Upper lobe of right lung (tissue), 1 donor: ENCODE results near the gene BARX2. TPM values are rescaled to one million over a fixed set of nuclear protein-coding genes. Genes with fewer than 3 reads are reported as not detected.

Experiments
- ATAC-seq: fragments of 200-7000 bp; cut with Tn5 transposase; one replicate; pipeline ENCODE4 v1.9.1; 2020; ENCODE audit warnings: mild to moderate bottlenecking, moderate library complexity
- DNase-seq: peaks from one replicate; pipeline ENCODE4 v3.0.0-alpha.2; 2020
- H3K27ac ChIP-seq: fragments of 200-600 bp; one replicate; pipeline ENCODE4 v1.8.0; 2022
- H3K27me3 ChIP-seq: fragments of 200-600 bp; one replicate; pipeline ENCODE4 v1.8.0; 2022; ENCODE audit warnings: mild to moderate bottlenecking
- H3K36me3 ChIP-seq: fragments of 200-600 bp; one replicate; pipeline ENCODE4 v1.8.0; 2022
- H3K4me1 ChIP-seq: fragments of 200-600 bp; one replicate; pipeline ENCODE4 v1.8.0; 2022
- H3K4me3 ChIP-seq: fragments of 200-600 bp; one replicate; pipeline ENCODE4 v1.8.0; 2022; ENCODE audit warnings: mild to moderate bottlenecking
- H3K9me3 ChIP-seq: fragments of 200-600 bp; one replicate; pipeline ENCODE4 v1.8.0; 2022
- CTCF ChIP-seq: fragments of 200-600 bp; IDR thresholded peaks from one replicate; pipeline ENCODE4 v1.8.0; 2022; ENCODE audit warnings: antibody characterized with exemption
- intact Hi-C: fragments of 100-400 bp; cut with DNase I; formaldehyde crosslinking; loops from one replicate; pipeline ENCODE4 v1.11.0; 2022
- total RNA-seq: library from RNA; stranded (reverse); fragmentation: NEBNext Ultra II Directional; extraction: Animal tissue kit (Norgen Biotek cat#: 25700); gene quantifications from one replicate; pipeline ENCODE4 v1.2.1, GENCODE V29; 2021
- donor health status: DM: no; HTN: yes; CAD: no; lungs with severe emphysema.

Gene BARX2
- total RNA-seq, 1 donor from 2014 or later = not detected

GRCh38 chr11:129383060-129383459, 7.4 kb downstream of the BARX2 start:
- no peak overlapping the region for H3K4me3 ChIP-seq
- no peaks in the 10 kb centered on the region for H3K4me1 ChIP-seq
- peaks cover 20% of the 10 kb centered on the region for H3K27me3 ChIP-seq
- H3K9me3 ChIP-seq = no peaks in the 10 kb centered on the region
- TF ChIP-seq CTCF = no peak
- DNase-seq (no peak), ATAC-seq (no peak)
- no peak overlapping the region for H3K27ac ChIP-seq
- no peaks in the 10 kb centered on the region for H3K36me3 ChIP-seq
- intact Hi-C loops = no loop called here

- ATAC-seq = no peak
- no peak for TF ChIP-seq CTCF
- no peaks in the 10 kb centered on the region for H3K4me1 ChIP-seq
- intact Hi-C loops = no loop called here
- no peak overlapping the region for H3K4me3 ChIP-seq
- H3K9me3 ChIP-seq = no peaks in the 10 kb centered on the region
- no peak for DNase-seq
- H3K27me3 ChIP-seq = peaks cover 20% of the 10 kb centered on the region
- H3K36me3 ChIP-seq = no peaks in the 10 kb centered on the region
- H3K27ac ChIP-seq = no peak overlapping the region
Observed at GRCh38 chr11:129383502-129383901, 7.9 kb downstream of the BARX2 start.

- peaks cover 22% of the 10 kb centered on the region for H3K27me3 ChIP-seq
- H3K27ac ChIP-seq = no peak overlapping the region
- H3K9me3 ChIP-seq = no peaks in the 10 kb centered on the region
- no peak overlapping the region for H3K4me3 ChIP-seq
- intact Hi-C loops = no loop called here
- no peak for ATAC-seq
- DNase-seq = no peak
- H3K4me1 ChIP-seq = no peaks in the 10 kb centered on the region
- no peak for TF ChIP-seq CTCF
- H3K36me3 ChIP-seq = no peaks in the 10 kb centered on the region
Observed at GRCh38 chr11:129384415-129384814, 8.8 kb downstream of the BARX2 start.

GRCh38 chr11:129385801-129386200, 10.2 kb downstream of the BARX2 start:
- H3K27ac ChIP-seq = no peak overlapping the region
- no peaks in the 10 kb centered on the region for H3K9me3 ChIP-seq
- H3K4me3 ChIP-seq = no peak overlapping the region
- no peak for TF ChIP-seq CTCF
- H3K27me3 ChIP-seq = peaks cover 18% of the 10 kb centered on the region
- no peak for ATAC-seq
- H3K36me3 ChIP-seq = no peaks in the 10 kb centered on the region
- intact Hi-C loops = no loop called here
- DNase-seq = no peak
- H3K4me1 ChIP-seq = no peaks in the 10 kb centered on the region

GRCh38 chr11:129386795-129387397, 11.2 kb downstream of the BARX2 start:
- H3K4me3 ChIP-seq = no peak overlapping the region
- H3K4me1 ChIP-seq = no peaks in the 10 kb centered on the region
- intact Hi-C loops = no loop called here
- no peak for TF ChIP-seq CTCF
- H3K27ac ChIP-seq = no peak overlapping the region
- ATAC-seq (no peak), DNase-seq (no peak)
- no peaks in the 10 kb centered on the region for H3K36me3 ChIP-seq
- H3K27me3 ChIP-seq = peaks cover 18% of the 10 kb centered on the region
- H3K9me3 ChIP-seq = no peaks in the 10 kb centered on the region

GRCh38 chr11:129387434-129387833, 11.8 kb downstream of the BARX2 start:
- no peak overlapping the region for H3K4me3 ChIP-seq
- no peaks in the 10 kb centered on the region for H3K9me3 ChIP-seq
- H3K27ac ChIP-seq = no peak overlapping the region
- no peak for DNase-seq
- no peaks in the 10 kb centered on the region for H3K4me1 ChIP-seq
- ATAC-seq = no peak
- H3K36me3 ChIP-seq = no peaks in the 10 kb centered on the region
- TF ChIP-seq CTCF = no peak
- intact Hi-C loops = no loop called here
- peaks cover 18% of the 10 kb centered on the region for H3K27me3 ChIP-seq
